Gastrocnemius medialis (tissue), 4 donors: Measurements from ENCODE around the gene KCNV2.

Experiments
- CTCF ChIP-seq, 5 experiments: fragments of 450-650 bp in 3 of 5; fragments of 200-600 bp in 2 of 5; sonication (generic) in 2 of 5; IDR thresholded peaks in 4 of 5; conservative IDR thresholded peaks in 1 of 5; 1 replicate in 4 of 5; 2 replicates in 1 of 5; pipeline ENCODE4 v1.5.1; 2016 to 2019; ENCODE audit warnings: antibody characterized with exemption in 5 of 5, mild to moderate bottlenecking in 3 of 5, moderate library complexity in 3 of 5
- POLR2A ChIP-seq, 2 donors: fragments of 450-650 bp; IDR thresholded peaks; one replicate each; pipeline ENCODE4 v1.6.1; 2017; ENCODE audit warnings: antibody characterized with exemption in 2 of 2, mild to moderate bottlenecking in 2 of 2, moderate library complexity in 2 of 2

GRCh38 chr9:2673161-2673560 is 44.1 kb upstream of the KCNV2 start:
- TF ChIP-seq CTCF (IDR thresholded peaks at IDR 0.05 in 4 of 5, conservative IDR thresholded peaks at IDR 0.05 in 1 of 5) (no peak), POLR2A (IDR thresholded peaks at IDR 0.05) (no peak)
